ENCODE results near the gene CLCN2. TPM values are rescaled to one million over a fixed set of nuclear protein-coding genes. Genes with fewer than 3 reads are reported as not detected.

CLCN2 gene
- total RNA-seq, 1 experiment from 2014 or later = 22.6 TPM

- peaks cover 26% of the 10 kb centered on the region for H3K36me3 Mint-ChIP-seq
Measured at GRCh38 chr3:184337981-184338380, 23.4 kb downstream of the CLCN2 start.

GRCh38 chr3:184337399-184337714 lies 24.0 kb downstream of the CLCN2 start, which contains the start of gene FAM131A:
TSS of gene FAM131A (plus strand) at chr3:184337600. CDS start at chr3:184337631, 31 bp downstream.
- Mint-ChIP-seq H3K4me1 (peaks cover 40% of the 10 kb centered on the region), H3K36me3 (peaks cover 28% of the 10 kb centered on the region), H3K9me3 (no peaks in the 10 kb centered on the region), H3K27ac (peak within 1 kb of the TSS; percentile 93), H3K4me3 (peak within 1 kb of the TSS; percentile 92), H3K27me3 (ENCODE audit: low read depth) (no peaks in the 10 kb centered on the region)
- no peak for ATAC-seq
- POLR2A ChIA-PET = interaction anchor here (1.0 to 1.3 kb wide), 5 partner anchors 8 to 189 kb away, joined by 3 to 6 read pairs (median 3); partner anchors contain the start of genes CLCN2 and POLR2H
- TF ChIP-seq MAX (CRISPR knock-in tag; IDR thresholded peaks at IDR 0.05) (no peak), RELA (CRISPR knock-in tag; IDR thresholded peaks at IDR 0.05; ENCODE audit: borderline replicate concordance) (no peak), GTF2I (CRISPR knock-in tag; conservative IDR thresholded peaks at IDR 0.05) (no peak), ZNF416 (CRISPR knock-in tag; IDR thresholded peaks at IDR 0.05) (no peak)
- CTCF ChIA-PET = interaction anchor here (1.1 to 2.5 kb wide), 5 partner anchors 8 to 35 kb away, joined by 3 to 25 read pairs (median 11); no protein-coding TSS in a partner anchor
- DNase-seq (ENCODE audit: low spot score) = no peak

More at GRCh38 chr3:184337981-184338380, 23.4 kb downstream of the CLCN2 start:
- TF ChIP-seq PRDM15 (CRISPR knock-in tag; IDR thresholded peaks at IDR 0.05) (no peak), FOXK1 (CRISPR knock-in tag; IDR thresholded peaks at IDR 0.05) (no peak), ZNF281 (CRISPR knock-in tag; IDR thresholded peaks at IDR 0.05) (no peak), CDX4 (CRISPR knock-in tag; IDR thresholded peaks at IDR 0.05; ENCODE audit: borderline replicate concordance) (no peak)
- Mint-ChIP-seq H3K4me1 (peaks cover 40% of the 10 kb centered on the region), H3K27ac (peak overlapping the region; percentile 69), H3K4me3 (peak overlapping the region; percentile 92), H3K9me3 (no peaks in the 10 kb centered on the region), H3K27me3 (ENCODE audit: low read depth) (no peaks in the 10 kb centered on the region)
- DNase-seq (ENCODE audit: low spot score) (no peak), ATAC-seq (no peak)
- ChIA-PET CTCF (interaction anchor here (0.9 to 2.5 kb wide), 11 partner anchors 8 to 202 kb away, joined by 3 to 25 read pairs (median 8); partner anchors contain the start of genes CLCN2 and POLR2H), POLR2A (interaction anchor here (1.6 kb wide), 1 partner anchor 23 kb away, joined by 13 read pairs; the partner anchor contains the start of genes CLCN2 and POLR2H)

- CTCF ChIA-PET = interaction anchor here (1.1 to 2.4 kb wide), 4 partner anchors 9 to 35 kb away, joined by 3 to 25 read pairs (median 10); no protein-coding TSS in a partner anchor
- DNase-seq (ENCODE audit: low spot score) = no peak
- no peaks in the 10 kb centered on the region for H3K27me3 Mint-ChIP-seq (ENCODE audit: low read depth)
Measured at GRCh38 chr3:184336547-184337398, 24.6 kb downstream of the CLCN2 start.

More at GRCh38 chr3:184336547-184337398, 24.6 kb downstream of the CLCN2 start:
- Mint-ChIP-seq H3K36me3 (peaks cover 34% of the 10 kb centered on the region), H3K4me3 (peak overlapping the region; percentile 92), H3K27ac (peak overlapping the region; percentile 93), H3K9me3 (no peaks in the 10 kb centered on the region), H3K4me1 (peaks cover 40% of the 10 kb centered on the region)
- peak; percentile 6 for ATAC-seq
- POLR2A ChIA-PET = interaction anchor here (1.0 to 1.3 kb wide), 5 partner anchors 9 to 189 kb away, joined by 3 to 6 read pairs (median 3); partner anchors contain the start of genes CLCN2 and POLR2H
- TF ChIP-seq MAX (CRISPR knock-in tag; IDR thresholded peaks at IDR 0.05) (0 out of 2 replicates have a peak, but pooled peaks have one; percentile 15), USF2 (CRISPR knock-in tag; IDR thresholded peaks at IDR 0.05) (0 out of 2 replicates have a peak, but pooled peaks have one; percentile 19), ZNF423 (CRISPR knock-in tag; IDR thresholded peaks at IDR 0.05) (no peak)
